ENCODE results near the gene TCTA.

Gene TCTA

GRCh38 chr3:49410846-49411534 is 1.2 kb upstream of the TCTA start:
- DNase-seq (ENCODE audit: low read depth): no peak

DNA sequence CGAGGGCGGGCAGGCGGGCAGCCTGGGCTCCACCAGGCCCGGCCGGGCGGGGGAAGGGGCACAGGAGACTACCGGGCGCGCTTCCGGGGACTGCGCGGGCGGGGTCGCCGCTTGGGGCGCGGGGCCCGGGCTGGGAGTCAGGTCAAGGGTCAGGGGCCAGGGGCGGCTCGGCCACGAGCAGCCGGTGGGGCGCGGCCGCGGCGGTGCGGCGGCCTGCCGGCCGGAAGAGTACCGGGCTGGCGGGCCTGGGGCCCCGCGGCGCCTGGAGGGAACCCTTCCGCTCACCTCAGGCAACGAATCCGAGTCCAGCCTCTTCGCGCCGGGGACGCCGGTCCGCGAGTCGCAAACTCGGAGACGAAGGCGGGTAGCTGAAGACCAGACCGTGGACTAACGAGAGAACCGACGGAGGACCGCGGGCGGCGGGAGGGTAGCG is 672 bp upstream of the TCTA start:
- DNase-seq (ENCODE audit: low read depth): peak; percentile 31

GRCh38 chr3:49412632-49413337 is 562 bp downstream of the TCTA start:
- DNase-seq (ENCODE audit: low read depth): no peak

GRCh38 chr3:49413338-49413734 is 1.1 kb downstream of the TCTA start:
- DNase-seq (ENCODE audit: low read depth): no peak

- no peak for DNase-seq (ENCODE audit: low read depth)
Observed at GRCh38 chr3:49414753-49415152, 2.5 kb downstream of the TCTA start.

GRCh38 chr3:49415931-49416601 is 3.8 kb downstream of the TCTA start:
- DNase-seq (ENCODE audit: low read depth): peak; percentile 49

GRCh38 chr3:49416867-49417266 is 4.6 kb downstream of the TCTA start:
- no peak for DNase-seq (ENCODE audit: low read depth)

- DNase-seq (ENCODE audit: low read depth): no peak
Observed at GRCh38 chr3:49417516-49418120, 5.4 kb downstream of the TCTA start.

DNA sequence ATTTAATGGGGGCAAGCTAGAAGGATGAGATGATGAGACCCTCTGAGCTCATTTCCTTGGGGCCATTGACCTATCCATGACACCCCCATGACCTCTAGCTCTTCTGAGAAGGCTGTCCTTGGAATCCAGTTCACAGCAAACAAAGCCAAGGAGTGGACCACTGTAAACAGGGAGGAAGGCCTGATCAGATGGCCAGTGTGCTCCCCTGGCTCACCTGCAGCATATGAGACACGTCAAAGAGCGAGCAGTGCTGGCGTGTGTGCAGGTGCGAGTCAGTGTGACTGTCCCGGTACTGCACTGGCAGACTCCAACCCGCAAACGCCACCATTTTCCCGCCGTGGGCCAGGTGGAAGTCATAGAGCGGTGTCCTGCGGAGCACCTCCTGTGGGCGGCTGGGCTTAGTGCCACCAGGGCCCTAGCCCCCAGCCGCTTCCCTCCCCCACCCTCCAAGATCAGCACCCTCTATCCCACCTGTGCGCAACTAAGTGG is 9.7 kb downstream of the TCTA start:
- no peak for DNase-seq (ENCODE audit: low read depth)

DNA sequence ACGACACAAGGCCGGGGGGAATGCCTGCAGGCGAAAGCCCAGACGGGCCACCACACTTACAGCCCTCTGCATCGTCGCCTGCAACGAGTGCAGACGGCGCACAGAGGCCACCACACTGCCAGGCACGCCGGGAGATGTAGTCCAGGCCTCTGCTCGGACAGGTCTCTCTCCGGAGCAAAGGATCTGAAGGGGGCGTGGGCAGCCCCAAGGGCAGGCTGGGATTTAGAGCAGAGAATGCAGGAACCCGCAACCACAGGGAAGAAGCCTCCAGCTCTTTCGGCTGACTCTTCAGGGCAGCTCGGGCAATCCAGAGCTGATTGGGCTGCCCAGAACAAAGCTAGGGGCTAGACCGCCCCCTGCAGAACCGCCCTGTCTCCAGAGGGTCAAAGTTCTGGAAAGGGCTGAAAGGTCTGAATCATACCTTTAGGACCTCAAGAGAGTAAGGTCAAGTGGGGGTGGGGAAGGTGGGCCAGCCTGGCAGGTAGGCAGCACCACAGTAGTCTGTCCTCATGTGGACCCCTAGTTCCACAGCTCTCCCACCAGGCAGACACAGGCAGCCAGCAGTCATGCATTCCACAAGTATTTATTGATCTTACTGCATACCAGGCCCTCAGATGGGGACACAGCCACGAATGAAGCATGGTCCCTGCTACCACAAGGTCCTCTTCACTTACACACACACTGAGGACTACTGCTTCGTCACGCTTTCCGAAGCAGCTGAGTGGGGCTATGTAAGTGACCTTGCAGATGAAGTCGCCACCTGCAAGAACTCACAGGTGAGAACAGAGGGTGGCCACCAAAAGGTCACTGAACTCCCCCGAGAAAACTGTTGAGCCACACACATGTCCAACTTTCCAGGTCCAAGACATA is 10.4 kb downstream of the TCTA start, which contains the start of gene AMT:
Gene AMT (minus strand): TSS at position 95 of the 870 bp plus-strand sequence. CDS start 23 bp downstream, at position 72.
- no peak for DNase-seq (ENCODE audit: low read depth)

DNA sequence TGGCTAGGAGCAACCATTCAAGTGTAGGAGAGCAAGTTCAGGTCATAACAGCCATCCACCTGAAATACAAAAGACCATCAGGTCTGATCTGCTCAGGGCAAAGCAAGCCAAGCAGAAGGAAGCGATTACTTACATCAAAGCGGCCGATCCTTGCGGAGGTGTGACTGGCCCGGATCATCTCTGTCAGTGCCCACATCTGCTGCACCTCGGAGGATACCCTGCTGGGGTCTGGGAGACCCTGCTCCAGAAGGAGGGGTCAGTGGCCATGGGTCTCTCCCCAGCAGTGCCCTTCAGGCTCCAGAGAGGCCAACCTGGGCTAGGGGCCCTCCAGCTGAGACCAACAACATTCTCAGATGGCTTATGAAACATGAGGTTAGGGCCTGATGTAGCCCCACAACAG is 12.6 kb downstream of the TCTA start:
- no peak for DNase-seq (ENCODE audit: low read depth)

DNA sequence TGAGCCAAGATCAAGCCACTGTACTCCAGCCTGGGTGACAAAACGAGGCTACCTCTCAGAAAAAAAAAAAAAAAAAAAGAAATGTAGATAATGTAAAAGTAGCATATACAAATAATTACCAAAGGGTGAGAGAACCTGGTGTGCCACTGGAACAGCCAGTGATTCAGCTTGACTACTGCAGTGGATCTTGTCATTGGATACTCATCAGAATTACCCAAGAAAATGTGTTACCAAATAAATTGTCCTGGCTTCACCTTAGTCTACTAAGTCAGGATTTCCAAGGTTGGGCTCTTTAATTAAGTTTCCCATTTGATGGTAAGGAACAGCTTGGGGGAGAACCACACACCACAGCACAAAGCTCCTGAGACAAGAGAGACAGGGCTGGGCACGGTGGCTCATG is 15.4 kb downstream of the TCTA start:
- no peak for DNase-seq (ENCODE audit: low read depth)

DNA sequence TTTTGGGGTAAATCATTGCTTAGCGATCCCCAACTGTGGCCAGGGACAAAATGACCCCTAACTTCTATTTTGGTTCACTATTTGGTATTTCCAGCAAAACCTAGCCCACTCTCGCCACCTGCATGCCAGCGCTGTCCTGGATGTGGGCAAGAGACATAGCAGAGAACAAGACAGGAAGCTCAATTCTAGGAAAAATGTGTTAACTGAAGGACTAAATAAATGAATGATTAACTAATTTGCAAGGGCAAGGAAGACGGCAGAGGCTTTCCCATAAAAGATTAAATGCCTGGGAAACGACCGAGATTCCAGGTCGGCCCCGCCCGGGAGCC is 16.5 kb downstream of the TCTA start:
- DNase-seq (ENCODE audit: low read depth): no peak

DNA sequence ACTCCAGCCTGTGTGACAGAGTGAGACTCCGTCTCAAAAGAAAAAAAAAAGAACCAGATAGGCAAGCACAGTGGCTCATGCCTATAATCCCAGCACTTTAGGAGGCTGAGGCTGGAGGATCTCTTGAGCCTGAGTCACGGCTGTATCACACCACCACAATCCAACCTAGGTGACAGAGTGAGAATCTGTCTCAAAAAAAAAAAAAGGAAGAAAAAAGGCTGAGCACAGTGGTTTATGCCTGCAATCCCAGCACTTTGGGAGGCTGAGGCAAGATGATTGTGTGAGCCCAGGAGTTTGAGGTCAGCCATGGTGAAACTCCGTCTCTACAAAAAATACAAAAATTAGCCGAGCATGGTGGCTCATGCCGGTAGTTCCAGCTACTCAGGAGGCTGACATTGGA is 22.5 kb downstream of the TCTA start:
- no peak for DNase-seq (ENCODE audit: low read depth)

GRCh38 chr3:49445391-49445790 is 33.2 kb downstream of the TCTA start:
- no peak for DNase-seq (ENCODE audit: low read depth)

- no peak for DNase-seq (ENCODE audit: low read depth)
Observed at GRCh38 chr3:49453621-49454020, 41.4 kb downstream of the TCTA start.

- no peak for DNase-seq (ENCODE audit: low read depth)
Observed at GRCh38 chr3:49454458-49454857, 42.2 kb downstream of the TCTA start.

- DNase-seq (ENCODE audit: low read depth): no peak
Observed at GRCh38 chr3:49454898-49455681, 42.9 kb downstream of the TCTA start.

- no peak for DNase-seq (ENCODE audit: low read depth)
Observed at GRCh38 chr3:49456466-49456865, 44.2 kb downstream of the TCTA start.

DNA sequence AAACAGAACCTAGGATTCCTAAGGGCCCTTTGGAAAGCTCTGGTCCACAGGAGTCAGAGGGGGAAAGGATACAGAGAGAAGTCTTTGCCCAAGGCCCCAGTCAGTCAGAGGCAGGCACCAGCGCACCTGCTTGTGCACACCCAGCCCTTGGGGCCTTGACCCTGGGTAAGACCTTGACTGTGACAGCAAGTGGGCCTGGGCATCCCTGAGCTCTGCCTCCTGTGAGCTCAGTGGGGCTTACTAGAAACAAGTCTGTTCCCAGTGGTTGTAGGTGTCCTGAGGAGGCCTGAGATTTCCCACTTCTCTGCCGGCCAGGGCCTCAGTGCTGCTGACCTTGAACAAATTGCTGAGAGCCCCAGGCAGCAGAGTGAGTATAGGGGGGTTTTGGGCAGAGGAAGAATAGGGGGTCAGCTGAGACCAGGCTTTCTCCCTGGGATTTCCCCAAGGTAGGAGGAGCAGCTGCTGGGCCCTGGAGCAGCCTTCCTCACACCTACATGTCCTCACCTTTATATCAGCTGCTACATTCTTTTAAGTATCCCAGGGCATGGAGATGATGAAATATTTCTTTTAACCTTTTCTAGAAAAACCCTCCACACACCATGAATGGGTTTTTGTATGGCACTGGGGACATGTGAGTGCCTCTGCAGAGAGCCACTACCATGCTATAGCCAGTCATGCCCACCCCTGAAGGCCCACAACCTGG is 48.1 kb downstream of the TCTA start:
- no peak for DNase-seq (ENCODE audit: low read depth)

All from activated T-cell treated with anti-CD3 and anti-CD28 coated beads for 24 hours (primary cell).